H9 (cell line): ENCODE results near the gene SPEM3. TPM values are rescaled to one million over a fixed set of nuclear protein-coding genes. Genes with fewer than 3 reads are reported as not detected.

Source experiments
- DNase-seq: peaks from one replicate; pipeline ENCODE4 v3.0.0-alpha.2; 2017
- H2AFZ ChIP-seq: one replicate; pipeline ENCODE4 v1.6.1; 2013; ENCODE audit warnings: mild to moderate bottlenecking, low read length, control low read depth, moderate library complexity
- H2AK5ac ChIP-seq: 2 replicates; pipeline ENCODE4 v1.6.1; 2013; ENCODE audit warnings: low read length, control low read depth, mixed read lengths; ENCODE audit not compliant: insufficient read length
- H2BK120ac ChIP-seq: one replicate; pipeline ENCODE4 v1.6.1; 2013; ENCODE audit warnings: low read depth, mild to moderate bottlenecking, low read length, control low read depth, inconsistent platforms; ENCODE audit not compliant: poor library complexity, severe bottlenecking
- H2BK12ac ChIP-seq: 2 replicates; pipeline ENCODE4 v1.6.1; 2013; ENCODE audit warnings: low read length, control low read depth, mixed read lengths, low read depth; ENCODE audit not compliant: insufficient read length
- H2BK15ac ChIP-seq: 2 replicates; pipeline ENCODE4 v1.6.1; 2013; ENCODE audit warnings: low read depth, low read length, control low read depth
- H2BK20ac ChIP-seq: one replicate; pipeline ENCODE4 v1.6.1; 2013; ENCODE audit warnings: low read depth, mild to moderate bottlenecking, low read length, control low read depth, inconsistent platforms; ENCODE audit not compliant: poor library complexity, severe bottlenecking
- H2BK5ac ChIP-seq: 2 replicates; pipeline ENCODE4 v1.6.1; 2013; ENCODE audit warnings: low read length, control low read depth, mixed read lengths; ENCODE audit not compliant: insufficient read length
- H3K14ac ChIP-seq: 2 replicates; pipeline ENCODE4 v1.6.1; 2013; ENCODE audit warnings: low read length, control low read depth; ENCODE audit not compliant: insufficient read depth
- H3K18ac ChIP-seq: 2 replicates; pipeline ENCODE4 v1.6.1; 2013; ENCODE audit warnings: low read depth, mild to moderate bottlenecking, mixed read lengths, low read length, control low read depth; ENCODE audit not compliant: insufficient read length
- H3K23ac ChIP-seq: 2 replicates; pipeline ENCODE4 v1.6.1; 2013; ENCODE audit warnings: low read length, control low read depth, mixed read lengths, low read depth; ENCODE audit not compliant: insufficient read length
- H3K23me2 ChIP-seq: 2 replicates; pipeline ENCODE4 v1.6.1; 2013; ENCODE audit warnings: low read depth, mild to moderate bottlenecking, mixed read lengths, low read length, control low read depth; ENCODE audit not compliant: insufficient read length, poor library complexity, severe bottlenecking
- H3K27ac ChIP-seq: 2 replicates; pipeline ENCODE4 v1.5.1; 2013; ENCODE audit warnings: low read length, control low read depth, mixed read lengths, low read depth; ENCODE audit not compliant: insufficient read length
- H3K27me3 ChIP-seq: 2 replicates; pipeline ENCODE4 v1.6.1; 2013; ENCODE audit warnings: low read length, control low read depth, inconsistent platforms; ENCODE audit not compliant: insufficient read depth
- H3K4ac ChIP-seq: 2 replicates; pipeline ENCODE4 v1.6.1; 2013; ENCODE audit warnings: low read depth, mild to moderate bottlenecking, control low read depth, inconsistent platforms, low read length, moderate library complexity
- H3K4me1 ChIP-seq: 2 replicates; pipeline ENCODE4 v1.6.1; 2013; ENCODE audit warnings: low read length, control low read depth, inconsistent platforms; ENCODE audit not compliant: insufficient read depth
- H3K4me2 ChIP-seq: 2 replicates; pipeline ENCODE4 v1.6.1; 2013; ENCODE audit warnings: low read length, control low read depth, mixed read lengths; ENCODE audit not compliant: insufficient read length, insufficient read depth
- H3K56ac ChIP-seq: 2 replicates; pipeline ENCODE4 v1.6.1; 2013; ENCODE audit warnings: low read depth, mild to moderate bottlenecking, mixed read lengths, low read length, control low read depth; ENCODE audit not compliant: insufficient read length
- H3K79me1 ChIP-seq: 2 replicates; pipeline ENCODE4 v1.6.1; 2013; ENCODE audit warnings: low read depth, mild to moderate bottlenecking, moderate library complexity, low read length, control low read depth, inconsistent platforms; ENCODE audit not compliant: insufficient read depth, poor library complexity, severe bottlenecking
- H3K79me2 ChIP-seq: 2 replicates; pipeline ENCODE4 v1.6.1; 2013; ENCODE audit warnings: low read length, control low read depth, inconsistent platforms; ENCODE audit not compliant: insufficient read depth
- H3K9ac ChIP-seq: 2 replicates; pipeline ENCODE4 v1.6.1; 2013; ENCODE audit warnings: low read length, control low read depth, mixed read lengths; ENCODE audit not compliant: insufficient read length; ENCODE audit errors: extremely low read depth
- H3K9me3 ChIP-seq: one replicate; pipeline ENCODE4 v1.6.1; 2013; ENCODE audit warnings: low read depth, low read length, inconsistent platforms; ENCODE audit not compliant: control insufficient read depth
- H3T11ph ChIP-seq: one replicate; pipeline ENCODE4 v1.6.1; 2013; ENCODE audit warnings: mild to moderate bottlenecking, low read length, control low read depth, inconsistent platforms
- H4K20me1 ChIP-seq: one replicate; pipeline ENCODE4 v1.6.1; 2013; ENCODE audit not compliant: control insufficient read depth, insufficient read length, insufficient read depth
- H4K5ac ChIP-seq: 2 replicates; pipeline ENCODE4 v1.6.1; 2013; ENCODE audit warnings: low read depth, mild to moderate bottlenecking, mixed read lengths, low read length, control low read depth; ENCODE audit not compliant: insufficient read length
- H4K8ac ChIP-seq: replicated peaks from 2 replicates; pipeline ENCODE4 v1.6.1; 2013; ENCODE audit warnings: low read length, control low read depth, mixed read lengths, low read depth; ENCODE audit not compliant: insufficient read length
- H4K91ac ChIP-seq: 2 replicates; pipeline ENCODE4 v1.6.1; 2013; ENCODE audit warnings: low read depth, mild to moderate bottlenecking, moderate library complexity, mixed read lengths, low read length, control low read depth; ENCODE audit not compliant: insufficient read length
- H3K27ac Mint-ChIP-seq, 3 experiments: 2 replicates in 2 of 3; 3 replicates in 1 of 3; pipeline ENCODE4 v1.8.0; 2020 to 2021; ENCODE audit warnings: mixed read lengths in 3 of 3, mild to moderate bottlenecking in 1 of 3, moderate library complexity in 1 of 3
- H3K27me3 Mint-ChIP-seq: 2 replicates; pipeline ENCODE4 v1.8.0; 2021; ENCODE audit warnings: low read depth, mild to moderate bottlenecking, moderate library complexity, mixed read lengths
- H3K36me3 Mint-ChIP-seq, 3 experiments: 2 replicates in 2 of 3; 3 replicates in 1 of 3; pipeline ENCODE4 v1.8.0; 2020 to 2021; ENCODE audit warnings: low read depth in 3 of 3, mixed read lengths in 3 of 3; ENCODE audit not compliant: insufficient read depth in 1 of 3
- H3K4me1 Mint-ChIP-seq, 2 experiments: 2 replicates each; pipeline ENCODE4 v1.8.0; 2020; ENCODE audit warnings: mixed read lengths in 2 of 2
- H3K4me3 Mint-ChIP-seq, 2 experiments: 2 replicates in 1 of 2; 3 replicates in 1 of 2; pipeline ENCODE4 v1.8.0; 2020 to 2021; ENCODE audit warnings: mild to moderate bottlenecking in 2 of 2, mixed read lengths in 2 of 2, moderate library complexity in 1 of 2
- H3K9me3 Mint-ChIP-seq, 2 experiments: 2 replicates in 1 of 2; 3 replicates in 1 of 2; pipeline ENCODE4 v1.8.0; 2020; ENCODE audit warnings: mild to moderate bottlenecking in 2 of 2, mixed read lengths in 2 of 2, moderate library complexity in 1 of 2
- WGBS: extraction: QIAGEN DNeasy Blood & Tissue Kit; methylation state at CpG from one replicate; pipeline ENCODE4 v1.1.7; 2013; ENCODE audit warnings: missing lambda C conversion rate, low lambda C conversion rate, mixed read lengths; ENCODE audit not compliant: insufficient read length; ENCODE audit errors: extremely low coverage; 5-methylcytosine and 5-hydroxymethylcytosine counted together
- total RNA-seq: library from RNA; stranded (reverse); gene quantifications from 2 replicates; pipeline ENCODE4 v1.2.1, GENCODE V29; 2021
- TF ChIP-seq, protein P1 (sequence below): fragments of 200-600 bp; sonication (generic); conservative IDR thresholded peaks from 3 replicates; pipeline ENCODE4 v1.8.0; 2021; ENCODE audit warnings: antibody characterized with exemption, mild to moderate bottlenecking

Gene SPEM3
- total RNA-seq, 1 experiment from 2014 or later = not detected

- Histone ChIP-seq H2BK15ac (no peak overlapping the region; the same call in 1 of the 2 replicates), H3K79me1 (no peaks in the 10 kb centered on the region), H3K9ac (no peak overlapping the region), H2BK12ac (no peak overlapping the region), H3K23me2 (peaks cover 33% of the 10 kb centered on the region), H2AFZ (no peak overlapping the region), H3K4me2 (peak overlapping the region; percentile 60), H3K4ac (no peak overlapping the region), H4K8ac (no peak overlapping the region), H3K27me3 (peaks cover 7% of the 10 kb centered on the region), H3K4me1 (no peaks in the 10 kb centered on the region; the same call in 1 of the 2 replicates), H3K27ac (no peak overlapping the region), H4K20me1 (no peaks in the 10 kb centered on the region), H2AK5ac (no peak overlapping the region), H2BK20ac (no peak overlapping the region), H3T11ph (no peak overlapping the region), H3K18ac (no peak overlapping the region), H2BK120ac (no peak overlapping the region), H3K79me2 (no peaks in the 10 kb centered on the region), H2BK5ac (no peak overlapping the region), H3K56ac (no peak overlapping the region), H3K14ac (peak overlapping the region; percentile 1; the same call in 1 of the 2 replicates), H4K5ac (no peak overlapping the region), H4K91ac (no peak overlapping the region), H3K23ac (no peak overlapping the region), H3K9me3 (no peaks in the 10 kb centered on the region)
- Mint-ChIP-seq H3K27ac (peak overlapping the region; percentile 75 to 96 (median 94)), H3K36me3 (peaks cover 0 to 8% (median 1%) of the 10 kb centered on the region in 3 experiments; a peak in 2 of 7 replicates), H3K4me3 (peak overlapping the region; percentile 91 to 93), H3K4me1 (peaks cover 32 to 37% of the 10 kb centered on the region in 2 experiments), H3K9me3 (no peaks in the 10 kb centered on the region), H3K27me3 (peaks cover 29% of the 10 kb centered on the region)
- DNase-seq = peak; percentile 90
- TF ChIP-seq, protein P1, sequence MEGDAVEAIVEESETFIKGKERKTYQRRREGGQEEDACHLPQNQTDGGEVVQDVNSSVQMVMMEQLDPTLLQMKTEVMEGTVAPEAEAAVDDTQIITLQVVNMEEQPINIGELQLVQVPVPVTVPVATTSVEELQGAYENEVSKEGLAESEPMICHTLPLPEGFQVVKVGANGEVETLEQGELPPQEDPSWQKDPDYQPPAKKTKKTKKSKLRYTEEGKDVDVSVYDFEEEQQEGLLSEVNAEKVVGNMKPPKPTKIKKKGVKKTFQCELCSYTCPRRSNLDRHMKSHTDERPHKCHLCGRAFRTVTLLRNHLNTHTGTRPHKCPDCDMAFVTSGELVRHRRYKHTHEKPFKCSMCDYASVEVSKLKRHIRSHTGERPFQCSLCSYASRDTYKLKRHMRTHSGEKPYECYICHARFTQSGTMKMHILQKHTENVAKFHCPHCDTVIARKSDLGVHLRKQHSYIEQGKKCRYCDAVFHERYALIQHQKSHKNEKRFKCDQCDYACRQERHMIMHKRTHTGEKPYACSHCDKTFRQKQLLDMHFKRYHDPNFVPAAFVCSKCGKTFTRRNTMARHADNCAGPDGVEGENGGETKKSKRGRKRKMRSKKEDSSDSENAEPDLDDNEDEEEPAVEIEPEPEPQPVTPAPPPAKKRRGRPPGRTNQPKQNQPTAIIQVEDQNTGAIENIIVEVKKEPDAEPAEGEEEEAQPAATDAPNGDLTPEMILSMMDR = no peak
- WGBS = no CpG with 5 or more reads among the region's 48 CpGs
Measured at GRCh38 chr17:7437950-7438614, 9.4 kb downstream of the SPEM3 start.
